ENCODE data around the gene ITK.

ITK gene

GRCh38 chr5:157283434-157283833 is 102.8 kb downstream of the ITK start:
- DNase-seq (ENCODE audit: low read depth) = no peak

DNA sequence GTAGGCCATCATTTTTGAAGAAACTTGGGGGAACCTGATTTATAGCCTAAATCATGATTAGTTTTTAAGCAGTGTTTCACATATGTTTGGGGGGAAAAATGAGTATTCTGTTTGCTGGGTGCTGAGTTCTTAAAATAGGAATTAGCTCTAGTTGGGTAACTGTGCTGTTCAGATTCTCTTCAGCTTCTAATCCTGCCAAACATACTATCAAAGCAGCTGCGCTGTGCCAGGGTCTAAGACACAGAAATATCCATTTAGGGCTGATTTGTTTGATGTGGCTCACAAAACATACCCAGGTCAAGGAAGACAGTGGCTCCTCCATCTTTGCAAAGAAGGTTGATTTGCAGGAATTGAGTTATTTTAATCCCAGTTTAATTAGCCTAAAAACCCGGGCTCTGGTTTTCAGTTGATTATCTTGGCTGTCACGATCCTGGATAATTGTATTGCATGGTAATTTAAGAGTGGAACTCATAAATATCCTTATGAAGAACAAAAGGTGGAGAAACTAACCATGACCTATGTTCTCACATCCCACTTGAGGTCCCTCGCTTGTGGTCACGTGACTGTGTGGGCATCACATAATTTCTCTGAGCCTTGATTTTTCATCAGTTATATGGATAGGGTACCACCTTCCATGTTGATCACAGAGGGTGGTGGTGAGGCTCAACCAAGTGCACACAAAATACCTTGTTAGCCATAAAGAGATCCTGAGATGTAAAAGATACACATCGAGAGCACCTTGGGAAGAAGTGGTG is 104.0 kb downstream of the ITK start:
- no peak for DNase-seq (ENCODE audit: low read depth)

DNA sequence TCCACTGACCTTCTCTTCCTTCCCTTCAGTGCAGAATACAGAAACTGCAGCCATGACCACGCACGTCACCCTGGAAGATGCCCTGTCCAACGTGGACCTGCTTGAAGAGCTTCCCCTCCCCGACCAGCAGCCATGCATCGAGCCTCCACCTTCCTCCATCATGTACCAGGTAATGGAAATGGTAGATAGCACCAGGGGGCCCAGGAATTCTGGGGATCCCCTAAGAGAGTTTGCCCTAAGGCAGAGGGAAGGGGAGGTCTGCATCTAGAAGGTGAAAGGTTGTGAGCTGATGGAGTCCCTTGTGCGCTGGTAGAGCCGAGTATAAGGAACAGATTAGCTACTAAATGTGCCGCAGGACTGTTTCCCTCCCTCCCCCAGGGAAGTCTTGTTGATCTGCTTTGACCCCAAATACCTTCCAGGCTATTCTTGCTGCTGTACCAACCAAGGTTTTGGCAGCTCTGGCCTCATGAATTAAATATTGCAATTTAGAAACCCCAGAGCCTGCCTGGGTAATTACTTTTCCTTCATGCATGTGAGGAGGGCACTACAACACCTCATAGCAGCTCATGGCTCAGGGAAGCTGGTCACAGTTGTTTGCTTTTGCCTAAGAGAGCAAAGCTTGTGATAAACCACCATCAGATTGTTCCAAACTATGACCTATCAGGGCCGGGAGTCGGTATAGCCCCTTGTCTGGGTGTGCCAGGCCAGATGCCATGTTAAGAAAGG is 104.8 kb downstream of the ITK start:
- DNase-seq (ENCODE audit: low read depth) = no peak

- no peak for DNase-seq (ENCODE audit: low read depth)
Measured at GRCh38 chr5:157286761-157287211, 106.1 kb downstream of the ITK start.

DNA sequence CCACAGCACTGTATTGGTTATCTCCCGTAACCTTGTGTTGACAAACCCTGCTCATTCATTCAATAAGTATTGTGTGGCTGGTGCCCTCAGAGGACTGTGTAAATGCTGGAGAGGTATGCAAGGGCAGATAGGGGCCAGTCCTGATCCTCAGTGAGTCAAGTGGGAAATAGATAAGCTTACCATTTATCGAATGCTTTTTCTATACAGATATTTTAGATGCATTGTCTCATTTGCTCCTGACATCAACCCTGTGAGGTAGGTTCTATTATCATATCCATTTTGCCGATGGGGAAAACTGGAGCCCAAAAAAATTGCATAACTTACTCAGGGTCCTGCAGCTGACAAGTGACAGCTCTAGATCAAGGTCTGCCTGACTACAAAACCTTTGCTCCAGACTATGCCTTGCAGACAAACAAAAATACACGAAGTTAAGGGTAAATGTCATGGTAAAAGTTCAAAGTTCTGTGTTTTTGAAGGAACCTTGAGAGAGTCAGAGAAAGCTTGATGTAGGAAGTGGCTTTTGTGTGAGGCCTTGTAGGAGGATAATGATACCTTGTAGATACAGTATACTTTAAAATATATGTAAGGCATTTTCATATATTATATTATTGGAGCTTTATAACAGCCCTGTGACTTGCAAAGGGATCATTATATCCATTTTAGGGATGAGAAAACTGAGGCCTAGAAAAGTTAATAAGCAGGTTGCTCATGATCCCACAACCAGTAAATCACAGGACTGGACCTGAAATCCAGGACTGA is 107.9 kb downstream of the ITK start:
- no peak for DNase-seq (ENCODE audit: low read depth)

DNA sequence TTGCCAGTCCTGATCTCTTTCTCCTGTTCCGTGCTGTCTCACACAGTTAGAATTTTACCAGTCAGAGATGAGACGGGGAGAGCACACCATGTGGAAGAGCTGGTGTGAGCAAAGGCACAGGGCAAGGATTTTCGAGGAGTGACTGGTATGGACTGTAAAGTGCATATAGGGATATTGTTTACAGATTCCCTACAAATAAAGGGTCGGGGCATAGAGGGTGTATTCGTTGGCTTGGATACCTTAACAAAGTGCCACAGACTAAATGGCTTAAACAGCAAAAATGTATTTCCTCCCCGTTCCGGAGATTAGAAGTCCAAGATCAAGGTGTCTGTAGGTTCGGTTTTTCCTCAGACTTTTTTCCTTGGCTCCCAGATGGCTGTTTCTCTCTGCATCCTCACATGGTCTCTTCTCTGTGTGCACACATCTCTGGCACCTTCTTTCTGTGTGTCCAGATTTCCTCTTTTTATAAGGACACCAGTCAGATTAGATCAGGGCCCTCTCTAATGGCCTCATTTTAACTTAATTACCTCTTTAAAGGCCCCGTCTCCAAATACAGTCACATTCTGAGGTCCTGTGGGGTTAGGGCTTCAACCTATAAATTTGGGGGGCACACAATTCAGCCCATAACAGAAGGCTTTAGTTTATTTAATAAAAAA is 108.7 kb downstream of the ITK start:
- no peak for DNase-seq (ENCODE audit: low read depth)

DNA sequence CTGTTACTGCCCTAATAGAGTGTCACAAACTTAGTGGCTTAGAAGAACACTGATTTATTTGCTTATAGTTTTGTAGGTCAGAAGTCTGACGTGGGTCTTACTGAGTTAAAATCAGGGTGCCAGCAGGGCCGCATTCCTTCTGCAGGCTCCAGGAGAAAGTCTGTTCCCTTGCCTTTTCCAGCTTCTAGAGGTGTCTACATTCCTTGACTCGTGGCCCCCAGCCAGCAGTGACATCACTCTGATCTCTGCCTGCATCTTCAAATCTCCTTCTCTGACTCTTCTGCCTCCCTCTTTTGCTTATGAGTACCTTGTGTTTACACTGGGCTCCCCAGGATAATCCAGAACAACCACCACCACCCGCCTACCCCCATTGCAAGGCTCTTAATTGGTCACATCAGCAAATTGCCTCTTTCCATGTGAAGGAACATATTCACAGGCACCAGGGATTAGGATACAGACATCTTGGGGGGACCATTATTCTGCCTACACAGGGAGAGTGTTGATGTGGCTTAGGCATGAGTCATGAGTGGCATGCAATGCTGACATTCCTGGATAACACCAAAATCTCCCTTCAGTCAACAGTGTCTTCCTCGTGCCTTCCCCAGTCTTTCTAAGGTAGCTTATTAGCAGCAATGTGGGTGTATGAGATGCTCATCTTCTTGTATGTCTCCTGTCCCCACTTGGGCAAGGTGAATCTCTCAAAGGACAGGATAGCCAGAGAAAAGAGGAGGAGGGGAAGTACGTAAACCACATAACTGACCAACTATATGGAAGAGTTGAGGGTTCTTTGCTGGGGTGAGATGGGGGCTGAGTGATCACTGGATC is 109.7 kb downstream of the ITK start:
- no peak for DNase-seq (ENCODE audit: low read depth)

DNA sequence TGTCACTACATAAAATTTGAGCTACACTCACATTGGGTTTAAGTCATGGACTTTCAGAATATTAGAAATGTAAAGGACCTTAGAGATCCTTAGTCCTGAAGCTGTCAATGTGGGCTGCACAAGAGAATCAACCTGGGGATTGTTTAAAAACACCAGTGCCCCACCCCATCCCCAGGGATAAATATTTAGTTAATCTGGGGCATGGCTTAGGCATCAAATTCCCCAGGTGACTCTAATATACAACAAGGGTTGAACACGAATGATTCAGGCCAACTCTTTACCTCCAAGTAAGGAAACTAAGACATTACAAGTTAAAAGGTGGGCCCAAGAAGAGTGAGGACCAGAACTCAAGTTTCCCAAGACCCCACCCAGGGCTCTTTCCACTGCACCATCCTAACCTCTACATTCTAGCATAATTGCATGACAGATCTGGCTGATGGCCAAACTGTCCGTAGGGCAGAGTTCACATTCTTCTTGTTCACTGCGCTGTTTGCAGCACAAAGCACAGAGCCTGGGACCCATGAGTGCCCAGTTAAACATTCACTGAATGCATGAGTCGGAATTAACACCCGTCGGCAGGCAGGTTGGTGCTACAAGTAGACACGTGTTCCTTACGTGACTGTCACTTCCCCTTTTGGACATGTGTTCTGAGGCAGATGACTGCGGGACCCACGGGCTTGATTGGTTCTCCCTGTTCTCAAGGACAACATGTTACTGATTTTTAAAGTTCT is 110.5 kb downstream of the ITK start:
- no peak for DNase-seq (ENCODE audit: low read depth)

DNA sequence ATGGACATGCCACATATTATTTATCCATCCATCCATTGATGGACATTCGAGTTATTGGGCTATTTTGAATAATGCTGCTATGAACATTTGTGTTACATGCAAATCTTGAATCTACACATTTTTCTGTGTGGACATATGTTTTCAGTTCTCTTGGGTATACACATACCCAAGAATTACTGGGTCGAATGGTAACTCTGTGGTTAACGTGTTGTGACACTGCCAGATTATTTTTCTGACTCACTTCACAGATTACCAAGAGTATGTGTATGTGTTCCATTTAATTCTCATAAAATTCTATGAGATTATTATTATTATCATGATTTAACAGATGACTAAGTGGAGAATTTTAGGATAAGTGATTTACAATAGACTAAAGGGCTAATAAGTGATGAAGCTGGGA is 112.0 kb downstream of the ITK start:
- DNase-seq (ENCODE audit: low read depth) = no peak

GRCh38 chr5:157294407-157295091 is 113.9 kb downstream of the ITK start:
- no peak for DNase-seq (ENCODE audit: low read depth)

- no peak for DNase-seq (ENCODE audit: low read depth)
Measured at GRCh38 chr5:157295247-157295646, 114.6 kb downstream of the ITK start.

- no peak for DNase-seq (ENCODE audit: low read depth)
Measured at GRCh38 chr5:157300564-157300963, 119.9 kb downstream of the ITK start.

GRCh38 chr5:157301066-157301465 is 120.4 kb downstream of the ITK start:
- no peak for DNase-seq (ENCODE audit: low read depth)

- DNase-seq (ENCODE audit: low read depth) = no peak
Measured at GRCh38 chr5:157303023-157303422, 122.4 kb downstream of the ITK start.

- DNase-seq (ENCODE audit: low read depth) = no peak
Measured at GRCh38 chr5:157303667-157304327, 123.2 kb downstream of the ITK start.

All from stromal cell of bone marrow (primary cell).